Measurements from ENCODE around the gene CRHBP. TPM values are rescaled to one million over a fixed set of nuclear protein-coding genes. Genes with fewer than 3 reads are reported as not detected.

The CRHBP gene
- total and polyA plus RNA-seq, 9 of the 15 experiments (the other 6 are each of a cell fraction or from before 2014, with no cell fraction given) = not detected

GRCh38 chr5:77016962-77017361 lies 64.1 kb downstream of the CRHBP start:
- WGBS (ENCODE audit: insufficient coverage, low coverage, missing lambda C conversion rate) = 0% methylated on average over 1 of the region's 1 CpG
- POLR2A ChIA-PET = interaction anchor here (1.4 kb wide), 1 partner anchor 9 kb away, joined by 6 read pairs; no protein-coding TSS in a partner anchor

DNA sequence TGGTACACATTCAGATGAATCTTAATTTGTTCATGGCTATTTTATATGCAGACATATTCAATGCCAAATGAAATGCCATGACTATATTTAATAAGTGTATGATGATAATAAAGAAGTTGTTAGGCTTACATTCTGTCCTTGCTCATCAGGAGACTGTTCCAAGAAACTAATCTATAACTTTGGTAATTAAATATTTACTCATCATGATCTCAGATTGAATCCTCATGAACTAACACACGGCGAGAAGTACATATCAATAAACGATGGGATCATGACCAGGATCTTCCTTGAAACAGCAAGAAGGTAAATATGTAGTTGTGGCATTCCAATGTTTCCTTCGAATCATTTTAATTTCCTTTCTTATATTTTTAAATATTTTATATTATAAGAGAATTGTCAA lies 64.8 kb downstream of the CRHBP start:
- CTCF ChIA-PET (ENCODE audit: low intra/inter-chr PET ratio) = interaction anchor here (3.1 kb wide), 1 partner anchor 149 kb away, joined by 29 read pairs; no protein-coding TSS in a partner anchor
- Histone ChIP-seq H3K79me2 (ENCODE audit: control insufficient read depth, insufficient read depth, low read length) (no peaks in the 10 kb centered on the region), H3K9ac (ENCODE audit: insufficient read depth in 1 of 2, low read depth in 2 of 2, low read length in 2 of 2) (no peak overlapping the region), H3K27me3 (ENCODE audit: control insufficient read depth in 2 of 2, insufficient read depth in 2 of 2, low read length in 2 of 2) (peaks cover 0 to 2% of the 10 kb centered on the region in 2 experiments; a peak in 1 of 5 replicates), H3K27ac (ENCODE audit: extremely low read depth, low read depth, low read length) (no peak overlapping the region), H3K9me1 (ENCODE audit: control insufficient read depth, insufficient read depth, low read length) (no peaks in the 10 kb centered on the region), H3K4me3 (no peak overlapping the region), H3K9me3 (replicated peaks; ENCODE audit: control insufficient read depth, insufficient read depth, low read depth, low read length) (no peaks in the 10 kb centered on the region), H3K4me2 (ENCODE audit: insufficient read depth, low read length) (no peak overlapping the region), H3K4me1 (replicated peaks in 1 of 2; ENCODE audit: control insufficient read depth in 2 of 2, insufficient read depth in 2 of 2, low read length in 2 of 2) (no peaks in the 10 kb centered on the region), H3K36me3 (ENCODE audit: control insufficient read depth, insufficient read depth, low read length) (no peaks in the 10 kb centered on the region), H2AFZ (ENCODE audit: low read depth, low read length) (no peak overlapping the region), H4K20me1 (replicated peaks; ENCODE audit: control insufficient read depth, insufficient read depth, low read length) (no peaks in the 10 kb centered on the region)
- 5% methylated on average over 4 of the region's 4 CpGs for WGBS (ENCODE audit: insufficient coverage, low coverage, missing lambda C conversion rate)
- DNase-seq (ENCODE audit: extremely low read depth in 1 of 4, low spot score in 3 of 4) (no peak), FAIRE-seq (no peak), ATAC-seq (no peak)
- no TSS peak for BruUV-seq (replicated peaks)
- in situ Hi-C loops (cut with MboI) (loop anchor here (5.0 to 10.0 kb wide), 2 partner anchors 150 to 413 kb away; no protein-coding TSS in a partner anchor), intact Hi-C loops (cut with micrococcal nuclease) (loop anchor here (2.0 kb wide), 1 partner anchor 59 kb away; no protein-coding TSS in a partner anchor)
- POLR2A ChIA-PET = interaction anchor here (1.4 kb wide), 1 partner anchor 9 kb away, joined by 6 read pairs; no protein-coding TSS in a partner anchor
- no peak for TF ChIP-seq CXXC5 (CRISPR knock-in tag; IDR thresholded peaks at IDR 0.05)
- TF ChIP-seq, protein P1, sequence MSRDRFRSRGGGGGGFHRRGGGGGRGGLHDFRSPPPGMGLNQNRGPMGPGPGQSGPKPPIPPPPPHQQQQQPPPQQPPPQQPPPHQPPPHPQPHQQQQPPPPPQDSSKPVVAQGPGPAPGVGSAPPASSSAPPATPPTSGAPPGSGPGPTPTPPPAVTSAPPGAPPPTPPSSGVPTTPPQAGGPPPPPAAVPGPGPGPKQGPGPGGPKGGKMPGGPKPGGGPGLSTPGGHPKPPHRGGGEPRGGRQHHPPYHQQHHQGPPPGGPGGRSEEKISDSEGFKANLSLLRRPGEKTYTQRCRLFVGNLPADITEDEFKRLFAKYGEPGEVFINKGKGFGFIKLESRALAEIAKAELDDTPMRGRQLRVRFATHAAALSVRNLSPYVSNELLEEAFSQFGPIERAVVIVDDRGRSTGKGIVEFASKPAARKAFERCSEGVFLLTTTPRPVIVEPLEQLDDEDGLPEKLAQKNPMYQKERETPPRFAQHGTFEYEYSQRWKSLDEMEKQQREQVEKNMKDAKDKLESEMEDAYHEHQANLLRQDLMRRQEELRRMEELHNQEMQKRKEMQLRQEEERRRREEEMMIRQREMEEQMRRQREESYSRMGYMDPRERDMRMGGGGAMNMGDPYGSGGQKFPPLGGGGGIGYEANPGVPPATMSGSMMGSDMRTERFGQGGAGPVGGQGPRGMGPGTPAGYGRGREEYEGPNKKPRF (IDR thresholded peaks at IDR 0.05; ENCODE audit: low read depth, low read length) = no peak
- no peak for TF ChIP-seq SNIP1 (IDR thresholded peaks at IDR 0.05; ENCODE audit: low read depth)
- TF ChIP-seq SP1 (CRISPR knock-in tag; IDR thresholded peaks at IDR 0.05) = no peak
- TF ChIP-seq MBD2 (IDR thresholded peaks at IDR 0.05; ENCODE audit: borderline replicate concordance, low read depth) = no peak
- no peak for TF ChIP-seq RAD21 (CRISPR knock-in tag; conservative IDR thresholded peaks at IDR 0.05 in 1 of 2, IDR thresholded peaks at IDR 0.05 in 1 of 2)
- TF ChIP-seq, protein P2, sequence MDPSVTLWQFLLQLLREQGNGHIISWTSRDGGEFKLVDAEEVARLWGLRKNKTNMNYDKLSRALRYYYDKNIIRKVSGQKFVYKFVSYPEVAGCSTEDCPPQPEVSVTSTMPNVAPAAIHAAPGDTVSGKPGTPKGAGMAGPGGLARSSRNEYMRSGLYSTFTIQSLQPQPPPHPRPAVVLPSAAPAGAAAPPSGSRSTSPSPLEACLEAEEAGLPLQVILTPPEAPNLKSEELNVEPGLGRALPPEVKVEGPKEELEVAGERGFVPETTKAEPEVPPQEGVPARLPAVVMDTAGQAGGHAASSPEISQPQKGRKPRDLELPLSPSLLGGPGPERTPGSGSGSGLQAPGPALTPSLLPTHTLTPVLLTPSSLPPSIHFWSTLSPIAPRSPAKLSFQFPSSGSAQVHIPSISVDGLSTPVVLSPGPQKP (CRISPR knock-in tag; IDR thresholded peaks at IDR 0.05) = no peak
- TF ChIP-seq EP400 (IDR thresholded peaks at IDR 0.05) = no peak
- TF ChIP-seq ZNF584 (CRISPR knock-in tag; IDR thresholded peaks at IDR 0.05; ENCODE audit: low read depth) = no peak
- no peak for TF ChIP-seq HEY1 (CRISPR knock-in tag; IDR thresholded peaks at IDR 0.05; ENCODE audit: borderline replicate concordance)
- no peak for TF ChIP-seq U2AF2 (optimal IDR thresholded peaks at IDR 0.05; ENCODE audit: low read depth, low read length)

More at GRCh38 chr5:77016962-77017361, 64.1 kb downstream of the CRHBP start:
- Histone ChIP-seq H3K27me3 (ENCODE audit: control insufficient read depth in 2 of 2, insufficient read depth in 2 of 2, low read length in 2 of 2) (peaks cover 0 to 4% of the 10 kb centered on the region in 2 experiments; a peak in 1 of 5 replicates), H3K79me2 (ENCODE audit: control insufficient read depth, insufficient read depth, low read length) (no peaks in the 10 kb centered on the region), H3K4me1 (replicated peaks in 1 of 2; ENCODE audit: control insufficient read depth in 2 of 2, insufficient read depth in 2 of 2, low read length in 2 of 2) (no peaks in the 10 kb centered on the region), H3K27ac (ENCODE audit: extremely low read depth, low read depth, low read length) (no peak overlapping the region), H3K9me3 (replicated peaks; ENCODE audit: control insufficient read depth, insufficient read depth, low read depth, low read length) (no peaks in the 10 kb centered on the region), H4K20me1 (replicated peaks; ENCODE audit: control insufficient read depth, insufficient read depth, low read length) (no peaks in the 10 kb centered on the region), H3K4me2 (ENCODE audit: insufficient read depth, low read length) (no peak overlapping the region), H3K36me3 (ENCODE audit: control insufficient read depth, insufficient read depth, low read length) (no peaks in the 10 kb centered on the region), H2AFZ (ENCODE audit: low read depth, low read length) (no peak overlapping the region), H3K4me3 (no peak overlapping the region), H3K9ac (ENCODE audit: insufficient read depth in 1 of 2, low read depth in 2 of 2, low read length in 2 of 2) (no peak overlapping the region), H3K9me1 (ENCODE audit: control insufficient read depth, insufficient read depth, low read length) (no peaks in the 10 kb centered on the region)
- no peak for TF ChIP-seq ZNF583 (CRISPR knock-in tag; IDR thresholded peaks at IDR 0.05)
- no peak for TF ChIP-seq NR2F6 (CRISPR knock-in tag; IDR thresholded peaks at IDR 0.05)
- no TSS peak for BruUV-seq (replicated peaks)
- FAIRE-seq (no peak), DNase-seq (ENCODE audit: extremely low read depth in 1 of 4, low spot score in 3 of 4) (no peak), ATAC-seq (no peak)
- CTCF ChIA-PET (ENCODE audit: low intra/inter-chr PET ratio) = interaction anchor here (2.5 to 3.1 kb wide), 2 partner anchors 149 to 415 kb away, joined by 9 to 29 read pairs; no protein-coding TSS in a partner anchor
- in situ Hi-C loops (cut with MboI) = loop anchor here (5.0 to 10.0 kb wide), 2 partner anchors 150 to 412 kb away; no protein-coding TSS in a partner anchor
- intact Hi-C loops (cut with micrococcal nuclease) = loop anchor here (1.0 to 2.0 kb wide), 3 partner anchors 60 to 416 kb away; no protein-coding TSS in a partner anchor

Measured in K562 (cell line).